ENCODE data around the gene COL4A6.
"Not testable (repeated sequence)": the region's sequence is repeated elsewhere in the genome, so short reads cannot be mapped to it uniquely, and the experiment has no call there.

Gene COL4A6

GRCh38 chrX:108396188-108396891 lies 41.9 kb downstream of the COL4A6 start:
- Histone ChIP-seq H3K9ac (ENCODE audit: insufficient read length) (no peak overlapping the region), H3K9me3 (ENCODE audit: low read depth, low read length) (no peaks in the 10 kb centered on the region), H3K4me3 (no peak overlapping the region), H3K27ac (no peak overlapping the region), H3K36me3 (ENCODE audit: insufficient read depth, low read length) (no peaks in the 10 kb centered on the region)
- TF ChIP-seq POLR2AphosphoS5 (IDR thresholded peaks at IDR 0.05; ENCODE audit: borderline replicate concordance, low read depth, low read length) (no peak), FOXP2 (optimal IDR thresholded peaks at IDR 0.05; ENCODE audit: control extremely low read depth, extremely low read length, insufficient read depth) (no peak), EZH2 (IDR thresholded peaks at IDR 0.05) (no peak)
- DNase-seq (ENCODE audit: low read depth, low spot score), result no peak

GRCh38 chrX:108390976-108391717 lies 47.1 kb downstream of the COL4A6 start:
- not testable (repeated sequence) for DNase-seq (ENCODE audit: low read depth, low spot score); H3K4me3 ChIP-seq; H3K9me3 ChIP-seq (ENCODE audit: low read depth, low read length); H3K27ac ChIP-seq; H3K36me3 ChIP-seq (ENCODE audit: insufficient read depth, low read length); H3K9ac ChIP-seq (ENCODE audit: insufficient read length)

- TF ChIP-seq FOXP2 (optimal IDR thresholded peaks at IDR 0.05; ENCODE audit: control extremely low read depth, extremely low read length, insufficient read depth), result no peak
- TF ChIP-seq POLR2AphosphoS5 (IDR thresholded peaks at IDR 0.05; ENCODE audit: borderline replicate concordance, low read depth, low read length), result no peak
- H3K27ac ChIP-seq, result no peak overlapping the region
- no peak for DNase-seq (ENCODE audit: low read depth, low spot score)
- no peaks in the 10 kb centered on the region for H3K9me3 ChIP-seq (ENCODE audit: low read depth, low read length)
- no peaks in the 10 kb centered on the region for H3K36me3 ChIP-seq (ENCODE audit: insufficient read depth, low read length)
- no peak overlapping the region for H3K4me3 ChIP-seq
- H3K9ac ChIP-seq (ENCODE audit: insufficient read length), result no peak overlapping the region
Measured at GRCh38 chrX:108384783-108385182, 53.4 kb downstream of the COL4A6 start.

GRCh38 chrX:108380222-108380621 lies 58.0 kb downstream of the COL4A6 start:
- no peaks in the 10 kb centered on the region for H3K9me3 ChIP-seq (ENCODE audit: low read depth, low read length)
- H3K27ac ChIP-seq, result no peak overlapping the region
- TF ChIP-seq FOXP2 (optimal IDR thresholded peaks at IDR 0.05; ENCODE audit: control extremely low read depth, extremely low read length, insufficient read depth) (no peak), POLR2AphosphoS5 (IDR thresholded peaks at IDR 0.05; ENCODE audit: borderline replicate concordance, low read depth, low read length) (no peak), EZH2 (IDR thresholded peaks at IDR 0.05) (no peak)
- H3K36me3 ChIP-seq (ENCODE audit: insufficient read depth, low read length), result no peaks in the 10 kb centered on the region
- DNase-seq (ENCODE audit: low read depth, low spot score), result no peak
- no peak overlapping the region for H3K4me3 ChIP-seq
- H3K9ac ChIP-seq (ENCODE audit: insufficient read length), result no peak overlapping the region

GRCh38 chrX:108376821-108377220 lies 61.4 kb downstream of the COL4A6 start:
- not testable (repeated sequence) for H3K9ac ChIP-seq (ENCODE audit: insufficient read length); H3K27ac ChIP-seq; H3K36me3 ChIP-seq (ENCODE audit: insufficient read depth, low read length); H3K4me3 ChIP-seq; DNase-seq (ENCODE audit: low read depth, low spot score); H3K9me3 ChIP-seq (ENCODE audit: low read depth, low read length)

- H3K4me3 ChIP-seq; H3K9ac ChIP-seq (ENCODE audit: insufficient read length); DNase-seq (ENCODE audit: low read depth, low spot score); H3K27ac ChIP-seq; H3K9me3 ChIP-seq (ENCODE audit: low read depth, low read length); H3K36me3 ChIP-seq (ENCODE audit: insufficient read depth, low read length): not testable (repeated sequence)
Measured at GRCh38 chrX:108375591-108375990, 62.6 kb downstream of the COL4A6 start.

GRCh38 chrX:108366644-108367406 lies 71.4 kb downstream of the COL4A6 start:
- Histone ChIP-seq H3K9ac (ENCODE audit: insufficient read length) (no peak overlapping the region), H3K4me3 (no peak overlapping the region), H3K36me3 (ENCODE audit: insufficient read depth, low read length) (no peaks in the 10 kb centered on the region), H3K9me3 (ENCODE audit: low read depth, low read length) (no peaks in the 10 kb centered on the region), H3K27ac (no peak overlapping the region)
- no peak for DNase-seq (ENCODE audit: low read depth, low spot score)
- TF ChIP-seq EZH2 (IDR thresholded peaks at IDR 0.05), result no peak
- no peak for TF ChIP-seq FOXP2 (optimal IDR thresholded peaks at IDR 0.05; ENCODE audit: control extremely low read depth, extremely low read length, insufficient read depth)
- TF ChIP-seq POLR2AphosphoS5 (IDR thresholded peaks at IDR 0.05; ENCODE audit: borderline replicate concordance, low read depth, low read length), result no peak

- TF ChIP-seq POLR2AphosphoS5 (IDR thresholded peaks at IDR 0.05; ENCODE audit: borderline replicate concordance, low read depth, low read length), result no peak
- no peak for TF ChIP-seq FOXP2 (optimal IDR thresholded peaks at IDR 0.05; ENCODE audit: control extremely low read depth, extremely low read length, insufficient read depth)
- TF ChIP-seq EZH2 (IDR thresholded peaks at IDR 0.05), result no peak
- H3K4me3 ChIP-seq, result no peak overlapping the region
- no peaks in the 10 kb centered on the region for H3K9me3 ChIP-seq (ENCODE audit: low read depth, low read length)
- H3K36me3 ChIP-seq (ENCODE audit: insufficient read depth, low read length), result no peaks in the 10 kb centered on the region
- H3K27ac ChIP-seq, result no peak overlapping the region
- no peak overlapping the region for H3K9ac ChIP-seq (ENCODE audit: insufficient read length)
- DNase-seq (ENCODE audit: low read depth, low spot score), result no peak
Measured at GRCh38 chrX:108362026-108362425, 76.2 kb downstream of the COL4A6 start.

GRCh38 chrX:108361316-108361715 lies 76.9 kb downstream of the COL4A6 start:
- H3K27ac ChIP-seq, result no peak overlapping the region
- no peaks in the 10 kb centered on the region for H3K9me3 ChIP-seq (ENCODE audit: low read depth, low read length)
- no peak for TF ChIP-seq FOXP2 (optimal IDR thresholded peaks at IDR 0.05; ENCODE audit: control extremely low read depth, extremely low read length, insufficient read depth)
- no peak for TF ChIP-seq EZH2 (IDR thresholded peaks at IDR 0.05)
- no peak for TF ChIP-seq POLR2AphosphoS5 (IDR thresholded peaks at IDR 0.05; ENCODE audit: borderline replicate concordance, low read depth, low read length)
- H3K36me3 ChIP-seq (ENCODE audit: insufficient read depth, low read length), result no peaks in the 10 kb centered on the region
- no peak overlapping the region for H3K9ac ChIP-seq (ENCODE audit: insufficient read length)
- no peak overlapping the region for H3K4me3 ChIP-seq
- no peak for DNase-seq (ENCODE audit: low read depth, low spot score)
